ENCODE data around the gene STK39. TPM values are rescaled to one million over a fixed set of nuclear protein-coding genes. Genes with fewer than 3 reads are reported as not detected.

The STK39 gene
- total and polyA plus RNA-seq, 2 experiments from 2014 or later: 32.7 to 51.7 TPM

DNA sequence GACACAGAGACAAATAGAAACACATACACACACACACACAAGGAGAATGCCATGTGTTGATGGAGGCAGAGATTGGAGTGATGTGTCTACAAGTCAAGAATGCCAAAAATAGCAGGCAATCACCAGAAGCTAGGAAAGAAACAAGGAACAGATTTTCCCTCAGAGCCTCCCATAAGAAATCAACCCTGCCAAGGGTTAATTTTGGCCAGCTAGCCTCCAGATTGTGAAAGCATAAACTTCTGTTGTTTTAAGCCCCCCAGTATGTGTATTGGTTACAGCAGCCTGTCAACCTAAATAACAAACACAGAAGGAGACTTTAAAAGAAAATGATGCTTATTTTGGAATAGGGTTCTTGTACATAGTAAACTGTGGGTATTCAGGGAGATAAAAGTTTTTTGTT lies 5.6 kb upstream of the STK39 start:
- Histone ChIP-seq H3K27ac (no peak overlapping the region), H3K4me3 (no peak overlapping the region), H3K9me3 (ENCODE audit: low read depth) (no peaks in the 10 kb centered on the region), H3K27me3 (no peaks in the 10 kb centered on the region), H3K36me3 (no peaks in the 10 kb centered on the region), H3K4me1 (ENCODE audit: low read depth) (peaks cover 24% of the 10 kb centered on the region)
- no peak for DNase-seq (ENCODE audit: low read depth in 1 of 2, low spot score in 1 of 2)
- TF ChIP-seq, protein P1, sequence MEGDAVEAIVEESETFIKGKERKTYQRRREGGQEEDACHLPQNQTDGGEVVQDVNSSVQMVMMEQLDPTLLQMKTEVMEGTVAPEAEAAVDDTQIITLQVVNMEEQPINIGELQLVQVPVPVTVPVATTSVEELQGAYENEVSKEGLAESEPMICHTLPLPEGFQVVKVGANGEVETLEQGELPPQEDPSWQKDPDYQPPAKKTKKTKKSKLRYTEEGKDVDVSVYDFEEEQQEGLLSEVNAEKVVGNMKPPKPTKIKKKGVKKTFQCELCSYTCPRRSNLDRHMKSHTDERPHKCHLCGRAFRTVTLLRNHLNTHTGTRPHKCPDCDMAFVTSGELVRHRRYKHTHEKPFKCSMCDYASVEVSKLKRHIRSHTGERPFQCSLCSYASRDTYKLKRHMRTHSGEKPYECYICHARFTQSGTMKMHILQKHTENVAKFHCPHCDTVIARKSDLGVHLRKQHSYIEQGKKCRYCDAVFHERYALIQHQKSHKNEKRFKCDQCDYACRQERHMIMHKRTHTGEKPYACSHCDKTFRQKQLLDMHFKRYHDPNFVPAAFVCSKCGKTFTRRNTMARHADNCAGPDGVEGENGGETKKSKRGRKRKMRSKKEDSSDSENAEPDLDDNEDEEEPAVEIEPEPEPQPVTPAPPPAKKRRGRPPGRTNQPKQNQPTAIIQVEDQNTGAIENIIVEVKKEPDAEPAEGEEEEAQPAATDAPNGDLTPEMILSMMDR (IDR thresholded peaks at IDR 0.05; ENCODE audit: low read depth, low read length): no peak

GRCh38 chr2:168246483-168247340 lies 683 bp downstream of the STK39 start:
- DNase-seq (ENCODE audit: low read depth in 1 of 2, low spot score in 1 of 2): peak; percentile 65 to 74
- Histone ChIP-seq H3K4me1 (ENCODE audit: low read depth) (peaks cover 30% of the 10 kb centered on the region), H3K27ac (peak overlapping the region; percentile 92), H3K36me3 (no peaks in the 10 kb centered on the region), H3K4me3 (peak overlapping the region; percentile 86), H3K27me3 (no peaks in the 10 kb centered on the region), H3K9me3 (ENCODE audit: low read depth) (no peaks in the 10 kb centered on the region)
- TF ChIP-seq, protein P1 (IDR thresholded peaks at IDR 0.05; ENCODE audit: low read depth, low read length): peak; percentile 43

- TF ChIP-seq, protein P1 (IDR thresholded peaks at IDR 0.05; ENCODE audit: low read depth, low read length): no peak
- Histone ChIP-seq H3K4me1 (ENCODE audit: low read depth) (peaks cover 36% of the 10 kb centered on the region), H3K9me3 (ENCODE audit: low read depth) (no peaks in the 10 kb centered on the region), H3K27me3 (no peaks in the 10 kb centered on the region), H3K4me3 (peak overlapping the region; percentile 86), H3K27ac (peak overlapping the region; percentile 14), H3K36me3 (no peaks in the 10 kb centered on the region)
- no peak for DNase-seq (ENCODE audit: low read depth in 1 of 2, low spot score in 1 of 2)
Measured at GRCh38 chr2:168246072-168246482, 1.3 kb downstream of the STK39 start.

GRCh38 chr2:168245074-168245825 lies 2.1 kb downstream of the STK39 start:
- Histone ChIP-seq H3K27me3 (no peaks in the 10 kb centered on the region), H3K27ac (no peak overlapping the region), H3K9me3 (ENCODE audit: low read depth) (no peaks in the 10 kb centered on the region), H3K36me3 (no peaks in the 10 kb centered on the region), H3K4me1 (ENCODE audit: low read depth) (peaks cover 45% of the 10 kb centered on the region), H3K4me3 (peak overlapping the region; percentile 86)
- TF ChIP-seq, protein P1 (IDR thresholded peaks at IDR 0.05; ENCODE audit: low read depth, low read length): no peak
- DNase-seq (ENCODE audit: low read depth in 1 of 2, low spot score in 1 of 2): peak in 1 of 2 donors; percentile 15

DNA sequence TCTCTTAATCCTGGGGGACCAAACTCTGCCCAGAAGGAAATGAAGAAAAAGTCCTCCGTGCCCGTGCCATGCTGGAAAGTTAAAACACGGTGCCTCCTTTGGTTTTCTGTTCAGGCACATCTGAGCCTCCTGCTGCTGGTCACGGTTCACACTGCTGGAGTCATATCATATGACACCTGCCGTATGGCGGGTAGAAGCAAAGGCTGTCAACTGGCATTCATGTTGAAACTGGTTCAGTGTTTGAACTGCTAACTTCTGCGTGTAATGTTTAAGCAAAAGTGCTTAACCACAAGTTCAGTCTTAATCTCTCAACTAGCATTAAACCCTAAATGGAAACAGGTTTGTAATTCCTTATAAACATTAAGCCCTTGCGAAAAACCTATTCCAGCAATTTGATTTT lies 3.1 kb downstream of the STK39 start:
- TF ChIP-seq, protein P1 (IDR thresholded peaks at IDR 0.05; ENCODE audit: low read depth, low read length): no peak
- no peak overlapping the region for H3K4me3 ChIP-seq
- peak overlapping the region; percentile 1 for H3K27ac ChIP-seq
- H3K9me3 ChIP-seq (ENCODE audit: low read depth): no peaks in the 10 kb centered on the region
- H3K36me3 ChIP-seq: no peaks in the 10 kb centered on the region
- H3K4me1 ChIP-seq (ENCODE audit: low read depth): peaks cover 53% of the 10 kb centered on the region
- H3K27me3 ChIP-seq: no peaks in the 10 kb centered on the region
- DNase-seq (ENCODE audit: low read depth in 1 of 2, low spot score in 1 of 2): peak in 1 of 2 donors; percentile 45

Data from cardiac muscle cell (in vitro differentiated cells and primary cell).